Activated CD4-positive, CD25-positive, alpha-beta regulatory T cell treated with anti-CD3 and anti-CD28 coated beads, Interleukin-2, amount 50 U/mL, for 16 hours (primary cell): ENCODE results near the gene FAM180A.
"Not testable (repeated sequence)": the region's sequence is repeated elsewhere in the genome, so short reads cannot be mapped to it uniquely, and the experiment has no call there.

Experiments
- DNase-seq: peaks from one replicate; pipeline ENCODE4 v3.0.0-alpha.2; 2020; ENCODE audit warnings: low read depth, low spot score

FAM180A gene

DNA sequence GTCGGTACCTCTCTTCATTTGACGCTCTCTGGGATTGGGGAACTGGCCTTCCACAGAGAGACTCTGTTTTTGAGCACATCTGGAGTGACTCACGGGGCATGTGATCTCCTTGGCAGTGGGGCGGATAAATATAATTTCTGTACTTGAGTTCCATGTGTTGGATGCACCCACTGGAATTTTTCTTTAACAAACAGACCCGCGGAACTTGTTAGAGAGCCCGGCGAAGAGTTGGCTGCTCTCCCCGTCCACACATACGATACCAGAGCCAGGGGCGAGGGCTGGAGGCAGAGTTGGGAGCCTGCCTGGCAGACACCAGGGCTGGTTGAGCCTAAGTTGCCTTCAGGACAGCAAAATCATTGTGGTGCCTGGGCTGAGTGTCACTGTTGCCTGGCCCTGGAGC is at the start of gene FAM180A:
FAM180A (minus strand) TSS at position 44 of the 400 bp plus-strand sequence. CDS start 233 bp downstream, outside the sequence.
- no peak for DNase-seq

DNA sequence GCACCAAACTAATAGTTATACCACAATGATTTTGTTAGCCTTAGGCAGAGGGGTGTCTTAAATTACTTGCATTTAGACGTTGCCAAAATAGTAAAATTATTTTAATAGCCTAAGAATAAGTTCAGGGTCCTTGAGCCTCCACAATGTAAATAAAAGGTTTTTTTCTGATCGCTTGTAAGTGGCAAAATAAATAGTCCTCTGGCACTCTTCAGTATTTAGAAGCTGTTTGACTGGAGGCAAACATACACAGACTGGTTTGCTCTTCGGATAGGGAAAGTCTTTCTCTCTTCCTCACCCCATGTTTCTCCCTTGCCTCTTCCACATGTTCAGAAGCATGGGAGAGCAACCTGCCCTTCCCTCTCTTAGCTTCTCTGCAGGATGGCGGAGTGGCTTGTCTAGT is 49.5 kb upstream of the FAM180A start:
- DNase-seq, result no peak

DNA sequence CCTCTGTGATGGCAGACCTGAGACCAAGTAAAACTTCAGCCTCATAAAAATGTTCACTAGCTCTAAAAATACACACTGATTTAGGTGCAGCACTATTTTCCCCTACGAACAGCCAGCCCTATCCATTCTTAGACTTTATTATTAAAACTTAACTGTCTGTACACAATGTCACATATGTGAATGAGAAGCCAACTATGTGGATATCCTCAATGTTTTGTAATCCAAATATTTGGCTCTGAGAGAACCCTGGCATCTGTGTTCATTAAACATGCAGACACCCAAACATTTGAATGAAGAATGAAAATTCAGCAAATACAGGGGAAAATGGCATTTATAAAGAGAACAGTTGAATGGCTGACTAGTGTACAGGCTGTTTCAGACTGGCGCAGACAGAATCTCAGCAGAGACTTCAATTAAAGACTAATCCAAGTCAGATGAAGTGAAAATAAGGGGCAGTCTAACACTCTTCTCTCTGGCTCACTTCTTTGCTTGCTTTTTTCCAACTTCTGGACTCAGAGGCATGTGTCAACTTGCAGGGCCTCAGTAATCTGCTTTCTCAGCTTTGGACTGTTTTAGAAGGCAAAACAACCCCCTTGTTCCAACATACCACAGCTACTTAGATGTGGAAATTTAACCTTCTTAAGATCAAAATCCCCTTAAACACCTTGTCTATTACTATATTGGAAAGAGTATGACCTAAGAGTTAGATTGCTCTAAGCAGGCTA is 47.4 kb upstream of the FAM180A start:
- DNase-seq, result no peak

DNA sequence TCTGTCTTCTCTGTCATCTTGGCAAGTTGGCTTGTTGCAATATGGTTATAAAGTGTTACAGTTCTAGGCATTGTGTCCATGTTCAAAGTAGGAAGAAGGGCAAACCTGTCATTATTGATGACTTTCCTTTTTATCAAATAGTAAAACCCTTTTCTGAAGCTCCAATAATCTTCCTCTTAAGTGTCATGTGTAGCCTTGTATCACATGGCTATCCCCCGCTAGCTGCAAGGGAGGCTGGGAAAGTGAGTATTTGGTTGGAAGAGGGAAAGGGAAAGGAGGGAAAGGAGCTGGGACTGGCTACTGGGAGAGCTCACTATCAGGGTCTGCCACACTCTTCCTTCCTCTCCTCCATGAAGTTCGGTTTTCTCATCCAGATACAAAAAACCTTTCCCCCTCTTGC is 45.2 kb upstream of the FAM180A start:
- no peak for DNase-seq

DNA sequence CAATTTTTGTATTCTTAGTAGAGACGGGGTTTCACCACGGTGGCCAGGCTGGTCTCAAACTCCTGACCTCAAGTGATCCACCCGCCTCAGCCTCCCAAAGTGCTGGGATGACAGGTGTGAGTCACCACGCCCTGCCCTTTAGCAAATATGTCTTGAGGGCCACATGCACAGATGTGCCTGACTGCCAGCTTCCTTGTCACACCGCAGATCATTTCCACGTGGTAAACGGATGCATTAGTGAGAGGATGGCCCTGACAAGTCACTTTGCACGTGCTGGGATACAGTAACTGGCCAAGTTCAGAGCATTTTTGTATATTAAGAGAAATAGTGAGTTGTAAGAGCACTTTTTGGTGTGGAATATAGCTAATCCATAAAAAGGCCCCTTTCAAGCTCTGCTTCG is 44.3 kb upstream of the FAM180A start:
- DNase-seq, result no peak

DNA sequence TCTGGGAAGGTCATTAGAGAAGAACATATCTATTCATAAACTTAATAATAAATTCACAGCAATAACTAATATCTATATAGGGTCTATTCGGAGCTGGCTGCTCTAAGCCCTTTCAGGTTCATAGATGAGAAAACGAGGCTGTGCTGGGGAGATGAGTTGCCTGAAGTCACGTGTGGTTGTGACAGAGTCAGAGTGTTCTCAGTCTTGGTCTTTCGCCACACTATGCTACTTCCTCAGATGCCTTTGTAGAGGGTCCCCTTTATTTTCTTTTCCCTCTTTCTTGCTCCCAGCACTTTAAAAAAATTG is 43.7 kb upstream of the FAM180A start:
- no peak for DNase-seq

DNA sequence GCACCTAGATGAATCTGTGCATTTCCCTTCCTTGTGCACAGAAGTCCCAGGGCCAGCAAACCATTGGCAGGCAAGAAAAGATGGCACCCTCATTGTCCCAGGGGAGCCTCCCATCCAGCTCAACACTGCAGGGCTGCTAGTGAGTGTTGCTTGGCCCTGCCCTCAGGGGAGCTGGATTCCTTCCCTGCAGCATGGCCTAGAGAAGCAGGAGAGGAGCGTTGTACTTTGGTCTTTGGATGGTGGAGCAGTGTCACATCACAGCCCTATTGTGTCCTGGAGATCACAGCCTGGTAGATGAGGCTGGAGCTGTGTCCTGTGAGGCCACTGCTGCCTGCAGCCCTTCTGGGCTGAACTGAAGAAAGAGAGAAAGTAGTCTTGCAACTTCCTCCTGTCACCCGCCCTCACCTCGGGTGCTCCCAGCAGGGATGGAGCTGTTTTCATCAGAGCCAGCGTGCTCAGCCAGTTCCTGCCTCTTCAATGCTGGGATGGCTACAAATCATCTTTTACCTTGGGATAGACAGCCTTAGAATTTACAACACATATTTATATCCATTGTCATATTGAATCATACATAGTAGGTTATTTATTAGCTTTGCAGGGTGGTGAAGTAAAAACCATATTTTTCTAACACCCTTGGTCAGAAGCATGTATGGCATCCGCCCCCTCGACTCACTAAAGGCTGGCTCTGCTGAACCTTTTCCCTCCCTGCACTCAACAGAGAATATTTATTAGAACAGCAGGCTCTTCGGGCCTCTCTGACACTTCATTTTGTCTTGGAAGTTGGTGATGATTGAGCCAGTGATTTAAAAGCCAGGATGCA is 43.1 kb upstream of the FAM180A start:
- DNase-seq, result no peak

DNA sequence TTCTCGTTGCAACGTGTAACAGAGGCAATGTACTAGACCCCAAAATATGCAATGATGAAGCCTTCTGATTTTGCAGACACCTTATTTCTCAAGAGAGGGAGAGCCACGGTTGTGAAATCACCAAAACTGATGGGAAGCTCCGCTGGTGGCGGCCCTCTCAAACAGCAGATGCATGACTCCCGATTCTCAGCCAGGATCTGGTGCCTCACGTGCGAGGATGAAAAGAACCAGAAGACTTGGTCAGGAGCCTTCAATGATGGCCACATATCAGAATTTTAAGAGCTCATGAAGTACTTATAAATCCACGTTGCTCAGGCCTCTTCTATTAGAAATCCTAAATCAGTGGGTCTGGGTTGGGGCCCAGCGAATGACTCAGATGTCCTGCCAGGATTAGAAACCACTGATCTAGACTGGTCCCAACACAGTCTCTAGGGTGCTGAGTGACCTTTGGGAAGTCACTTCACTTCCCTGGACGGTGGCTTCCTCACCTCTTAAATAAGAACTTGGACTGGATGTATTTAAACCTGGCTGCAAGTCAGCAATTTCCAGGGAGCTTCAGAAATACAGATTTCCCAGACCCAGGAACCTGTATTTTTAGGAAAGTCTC is 41.9 kb upstream of the FAM180A start:
- no peak for DNase-seq

DNA sequence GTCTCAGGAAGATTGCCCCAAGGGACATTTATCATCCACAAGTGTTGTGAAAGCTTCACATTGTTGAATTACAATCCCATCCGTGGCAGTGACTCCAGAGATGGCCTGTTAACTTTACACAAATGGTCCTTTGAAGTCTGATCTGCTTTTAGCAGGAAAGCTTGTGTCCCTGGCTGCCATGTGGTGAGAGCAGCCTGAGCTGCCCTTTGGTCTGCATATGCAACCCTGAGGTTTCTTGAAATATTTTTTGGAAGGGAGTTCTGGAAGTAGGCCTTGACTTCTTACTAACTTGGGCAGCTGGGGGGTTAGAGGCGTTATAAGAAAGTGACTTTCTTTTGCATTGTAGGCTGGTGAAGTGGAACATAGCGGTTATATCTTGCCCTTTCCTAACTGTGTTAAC is 41.3 kb upstream of the FAM180A start:
- no peak for DNase-seq

DNA sequence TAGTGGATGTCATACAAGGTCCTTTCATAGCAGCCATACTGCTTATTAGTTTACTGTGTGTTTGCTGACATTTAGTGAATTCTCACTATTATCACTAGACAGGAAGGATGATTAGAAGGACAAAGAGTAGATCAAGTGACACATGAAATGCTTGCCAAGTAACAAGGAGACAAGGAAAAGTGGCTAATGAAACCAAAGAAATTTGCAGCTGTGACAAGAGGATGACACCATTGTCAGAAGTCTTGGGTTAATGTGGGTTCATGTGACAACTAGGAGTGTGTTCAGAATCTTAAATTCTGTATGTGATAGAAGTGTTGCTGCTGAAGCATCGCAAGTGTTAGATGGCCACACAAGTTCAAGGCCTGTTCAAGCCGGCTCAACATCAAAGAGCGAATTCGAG is 40.8 kb upstream of the FAM180A start:
- no peak for DNase-seq

DNA sequence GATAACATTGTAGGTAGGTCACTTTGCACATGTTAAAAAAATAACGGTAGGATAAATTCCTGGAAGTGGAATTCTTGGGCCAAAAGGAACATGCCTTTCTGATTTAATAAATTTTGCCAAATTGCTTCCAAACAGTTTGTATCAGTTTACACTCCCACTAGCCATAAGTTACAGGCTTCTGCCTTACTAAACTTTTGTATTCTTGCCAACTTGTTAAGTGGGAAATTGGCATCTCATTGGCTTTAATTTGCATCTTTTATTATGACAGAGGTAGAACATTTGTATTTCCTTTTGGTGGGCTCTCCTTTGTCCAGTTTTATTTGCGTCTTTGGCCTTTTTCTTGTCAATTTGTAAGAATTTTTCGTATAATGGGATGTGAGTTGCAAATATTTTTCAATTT is 38.3 kb upstream of the FAM180A start:
- DNase-seq, result no peak

DNA sequence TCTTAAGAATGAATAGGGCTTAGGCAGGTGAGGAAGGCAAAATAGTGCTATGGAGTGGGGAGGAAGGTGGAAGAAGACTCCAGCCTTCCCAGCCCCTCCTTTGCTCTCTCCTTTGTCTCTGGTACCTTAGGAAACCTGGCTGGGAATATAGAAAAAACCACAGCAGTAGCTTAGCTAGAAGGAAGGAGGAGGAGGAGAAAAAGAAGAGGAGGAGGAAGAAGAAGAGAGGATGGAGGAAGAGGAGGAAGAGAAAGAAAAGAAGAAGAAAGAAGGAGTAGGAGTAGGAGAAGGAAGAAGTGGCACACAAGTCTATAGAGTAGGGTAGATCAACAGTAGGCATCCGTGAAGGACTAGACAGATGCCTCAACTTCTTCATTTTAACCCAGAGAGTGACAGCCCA is 36.5 kb upstream of the FAM180A start:
- no peak for DNase-seq

DNA sequence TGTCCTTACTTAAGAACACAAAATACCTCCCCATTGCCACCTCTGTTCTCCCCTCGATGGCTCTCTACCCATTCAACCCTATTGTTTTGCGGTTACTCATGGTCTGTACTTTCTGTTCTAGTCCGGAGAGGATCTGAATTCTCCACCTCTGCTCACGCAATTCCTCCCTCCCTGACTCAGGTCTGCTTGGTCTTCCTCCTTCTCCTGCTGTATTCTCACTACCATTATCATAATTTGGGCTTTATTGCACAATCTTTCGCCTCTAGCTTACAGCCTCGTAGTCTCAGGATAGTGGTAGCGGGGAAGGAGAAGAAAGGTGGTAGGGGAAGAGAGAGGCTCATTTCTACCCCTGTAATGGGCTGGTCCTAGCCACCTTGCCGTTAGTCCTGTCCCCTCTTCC is 35.4 kb upstream of the FAM180A start:
- no peak for DNase-seq

DNA sequence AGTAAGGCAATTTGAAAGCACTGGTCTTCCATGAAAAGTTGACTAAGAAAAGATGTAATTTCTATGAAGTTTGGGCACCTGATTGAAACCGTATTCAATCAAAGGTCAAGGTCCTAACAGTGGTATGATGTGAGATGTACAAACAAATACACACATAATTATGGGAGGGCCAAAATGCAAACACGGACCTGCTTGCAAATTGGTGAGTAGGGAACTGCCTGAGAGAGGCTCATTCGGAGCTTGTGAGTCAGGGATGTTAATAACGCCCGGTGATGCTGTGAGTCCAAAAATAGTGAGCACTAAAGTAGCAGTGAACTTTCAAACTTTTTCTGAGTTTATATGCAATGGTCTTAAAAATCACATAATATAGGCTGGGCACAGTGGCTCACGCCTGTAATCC is 34.2 kb upstream of the FAM180A start:
- no peak for DNase-seq

DNA sequence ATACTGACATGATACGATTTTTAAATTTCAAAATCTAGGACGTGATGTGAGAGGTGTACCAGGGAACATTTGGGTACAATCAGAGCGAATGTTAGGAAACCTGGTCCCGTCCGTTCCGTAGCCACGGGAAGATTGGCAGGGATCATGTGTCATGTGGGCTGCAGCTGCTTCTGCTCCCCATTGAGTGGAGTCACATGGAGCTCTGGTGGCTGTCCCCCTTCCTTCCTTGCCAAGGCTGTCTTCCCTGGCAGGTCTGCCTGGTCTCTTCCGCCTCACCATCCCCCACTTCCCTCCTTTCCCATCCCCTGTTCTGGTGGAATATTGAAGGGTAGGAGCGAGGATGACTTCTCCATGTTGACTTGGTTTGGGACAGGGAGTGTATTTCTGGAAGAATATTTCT is 33.8 kb upstream of the FAM180A start:
- DNase-seq, result no peak

DNA sequence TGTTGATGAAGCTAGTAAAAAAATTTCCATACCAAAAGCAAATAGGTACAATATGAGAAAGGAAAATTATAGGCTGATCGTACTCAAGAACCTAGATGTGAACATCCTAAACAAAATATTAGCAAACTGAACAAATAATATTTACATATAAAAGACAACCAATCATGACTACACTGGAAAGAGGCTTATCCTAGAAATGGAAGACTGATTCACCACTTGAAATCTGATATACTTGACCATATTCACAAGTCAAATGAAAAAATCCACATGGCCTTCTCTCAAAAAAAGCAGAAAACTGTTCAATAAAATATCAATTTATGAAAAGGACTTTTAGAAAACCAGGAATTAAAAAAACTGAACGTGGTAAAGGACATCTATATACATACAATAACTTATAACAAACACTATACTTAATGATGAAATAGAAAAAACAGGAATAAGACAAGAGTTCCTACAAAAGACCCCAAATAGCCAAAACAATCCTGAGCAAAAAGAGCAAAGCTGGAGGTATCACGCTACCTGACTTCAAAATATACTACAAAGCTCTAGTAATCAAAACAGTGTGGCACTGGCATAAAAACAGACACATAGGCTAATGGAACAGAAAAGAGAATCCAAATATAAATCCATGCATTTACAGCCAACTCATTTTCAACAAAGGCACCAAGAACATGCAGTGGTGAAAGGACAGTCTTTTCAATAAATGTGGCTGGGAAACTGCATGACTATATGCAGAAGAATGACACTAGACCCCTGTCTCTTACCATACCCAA is 29.2 kb upstream of the FAM180A start:
- no peak for DNase-seq

DNA sequence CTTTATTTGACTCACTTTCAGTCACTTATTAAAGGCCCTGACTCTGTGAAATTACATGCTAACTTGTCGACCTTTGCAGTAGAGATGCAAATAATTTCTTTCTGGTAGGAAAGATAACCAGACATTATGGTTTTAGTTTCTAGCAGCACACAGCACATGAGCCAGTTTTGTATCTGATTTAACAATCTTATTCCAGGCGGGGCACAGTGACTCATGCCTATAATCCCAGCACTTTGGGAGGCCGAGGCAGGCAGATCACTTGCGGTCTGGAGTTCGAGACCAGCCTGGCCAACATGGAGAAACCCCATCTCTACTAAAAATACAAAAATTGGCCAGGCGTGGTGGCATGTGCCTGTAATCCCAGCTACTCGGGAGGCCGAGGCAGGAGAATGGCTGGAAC is 27.3 kb upstream of the FAM180A start:
- not testable (repeated sequence) for DNase-seq

DNA sequence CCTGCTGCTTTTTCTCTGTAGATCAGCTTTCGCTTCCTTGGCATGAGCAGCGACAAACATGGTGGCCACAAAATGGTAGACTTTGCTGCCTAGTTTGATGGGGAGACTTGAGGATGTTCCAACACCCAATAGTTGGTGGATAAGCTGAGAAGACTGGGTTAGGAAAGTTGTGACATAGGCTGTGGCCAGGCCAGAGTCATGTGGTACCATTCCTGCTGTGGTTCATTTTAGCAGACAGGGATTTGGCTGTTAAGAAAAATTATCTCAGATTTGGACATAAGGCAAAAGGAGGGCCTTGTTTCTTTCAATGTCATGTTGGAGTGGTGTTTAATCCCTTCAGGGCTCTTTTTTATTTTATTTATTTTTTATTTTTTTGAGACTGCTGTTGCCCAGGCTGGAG is 26.6 kb upstream of the FAM180A start:
- no peak for DNase-seq

DNA sequence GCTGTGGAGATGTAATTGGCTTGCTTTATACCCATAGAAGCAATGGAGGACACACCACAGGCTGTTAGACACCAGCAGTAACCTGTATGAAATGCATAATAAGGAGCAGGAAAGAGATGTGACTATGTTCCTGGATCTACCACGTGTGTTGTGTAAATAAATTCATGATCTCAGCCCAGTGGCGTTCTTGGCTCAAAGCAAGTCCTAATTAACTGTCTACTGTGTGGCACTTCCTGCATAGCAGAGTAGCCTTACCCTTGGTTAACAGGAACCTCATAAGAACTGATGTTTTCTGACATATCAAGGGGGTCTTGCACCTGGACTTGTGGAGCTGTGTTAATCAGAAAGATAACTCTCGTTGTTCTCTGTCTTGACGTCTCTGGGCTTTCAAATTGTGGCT is 25.7 kb upstream of the FAM180A start:
- no peak for DNase-seq

DNA sequence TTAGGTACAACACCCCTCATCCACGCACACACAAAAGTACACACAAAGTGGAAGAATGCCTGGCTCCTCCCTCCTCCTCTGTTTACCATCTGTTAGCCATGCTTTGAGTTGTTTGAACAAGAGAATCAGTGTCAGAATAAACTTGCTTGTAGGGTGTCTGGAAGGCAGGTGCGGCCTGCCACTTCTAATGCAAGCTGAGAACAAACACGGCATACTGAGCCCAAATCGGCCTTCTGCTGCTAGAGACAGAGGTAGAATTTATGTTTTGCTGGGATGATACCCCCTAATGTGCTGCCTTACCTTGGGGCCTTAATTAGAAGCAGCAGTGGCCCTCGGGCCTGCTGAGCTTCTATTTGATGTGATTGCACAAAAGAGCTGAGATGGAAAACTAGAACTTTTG is 24.9 kb upstream of the FAM180A start:
- no peak for DNase-seq

DNA sequence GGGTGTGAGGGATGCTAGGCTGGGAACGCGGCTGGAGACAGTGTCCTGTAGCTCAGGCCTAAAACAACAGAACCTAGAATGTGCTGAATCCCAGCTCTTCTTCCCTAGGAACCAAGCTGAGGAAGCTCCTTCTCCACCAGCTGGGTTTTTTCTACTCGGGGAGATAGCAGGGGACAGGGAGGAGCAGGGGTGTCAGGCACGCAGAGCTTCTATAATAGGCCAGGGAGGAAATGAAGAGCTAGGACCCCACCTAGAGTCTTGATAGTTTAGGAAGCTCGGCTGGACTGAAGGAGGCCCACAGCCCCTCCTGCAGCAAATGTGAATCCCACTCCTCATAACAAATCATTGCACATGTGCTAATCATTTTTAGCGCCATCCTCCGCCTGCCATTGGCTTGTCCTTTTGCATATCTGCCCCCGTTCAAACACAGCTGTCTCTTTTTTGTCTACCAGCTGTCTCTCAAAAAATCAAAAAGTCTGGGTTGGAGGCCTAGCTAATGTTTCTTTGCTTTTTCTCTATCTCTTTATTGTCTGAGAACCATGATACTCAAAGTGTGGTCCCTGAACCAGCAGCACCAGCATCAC is 24.1 kb upstream of the FAM180A start:
- DNase-seq, result no peak
